ENCODE measurements around the gene GABRP. TPM values are rescaled to one million over a fixed set of nuclear protein-coding genes. Genes with fewer than 3 reads are reported as not detected.

Gene GABRP, protein sequence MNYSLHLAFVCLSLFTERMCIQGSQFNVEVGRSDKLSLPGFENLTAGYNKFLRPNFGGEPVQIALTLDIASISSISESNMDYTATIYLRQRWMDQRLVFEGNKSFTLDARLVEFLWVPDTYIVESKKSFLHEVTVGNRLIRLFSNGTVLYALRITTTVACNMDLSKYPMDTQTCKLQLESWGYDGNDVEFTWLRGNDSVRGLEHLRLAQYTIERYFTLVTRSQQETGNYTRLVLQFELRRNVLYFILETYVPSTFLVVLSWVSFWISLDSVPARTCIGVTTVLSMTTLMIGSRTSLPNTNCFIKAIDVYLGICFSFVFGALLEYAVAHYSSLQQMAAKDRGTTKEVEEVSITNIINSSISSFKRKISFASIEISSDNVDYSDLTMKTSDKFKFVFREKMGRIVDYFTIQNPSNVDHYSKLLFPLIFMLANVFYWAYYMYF
- total RNA-seq, result 1,966 and 2,414 TPM in 2 replicates

DNA sequence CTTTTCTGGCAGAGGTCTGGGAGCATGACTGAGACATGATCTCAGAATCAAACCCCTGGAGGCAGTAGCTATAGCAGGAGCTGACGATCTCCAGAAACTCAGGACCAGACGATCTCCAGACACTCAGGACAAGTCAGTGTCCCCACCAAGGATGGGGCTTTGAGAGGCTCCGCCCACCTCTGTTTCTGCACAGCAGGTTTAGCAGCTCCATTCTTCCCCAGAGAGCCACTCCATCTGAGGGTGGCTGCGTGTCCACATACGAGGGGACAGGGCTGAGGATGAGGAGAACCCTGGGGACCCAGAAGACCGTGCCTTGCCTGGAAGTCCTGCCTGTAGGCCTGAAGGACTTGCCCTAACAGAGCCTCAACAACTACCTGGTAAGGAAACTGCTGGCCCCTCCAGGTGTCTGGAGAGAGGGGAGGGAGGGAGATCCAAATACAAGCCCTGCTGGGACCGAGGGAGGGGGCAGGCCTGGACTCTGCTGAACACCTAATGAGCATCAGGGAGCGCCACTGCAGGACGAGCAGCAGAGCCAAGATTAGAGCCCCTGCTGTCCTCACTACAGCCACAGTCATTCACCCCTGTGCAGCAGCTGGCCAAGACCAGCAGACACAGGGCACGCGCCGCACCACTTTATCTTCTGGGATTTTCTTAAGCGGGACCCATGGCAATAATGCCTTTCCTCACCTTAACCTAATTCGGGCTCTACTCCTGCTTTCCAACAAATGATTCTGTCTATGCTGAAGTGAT is at the start of gene GABRP:
Gene GABRP, plus strand, starts transcription at position 228 of the 750 bp plus-strand sequence. CDS start 4,891 bp downstream, outside the sequence.

DNA sequence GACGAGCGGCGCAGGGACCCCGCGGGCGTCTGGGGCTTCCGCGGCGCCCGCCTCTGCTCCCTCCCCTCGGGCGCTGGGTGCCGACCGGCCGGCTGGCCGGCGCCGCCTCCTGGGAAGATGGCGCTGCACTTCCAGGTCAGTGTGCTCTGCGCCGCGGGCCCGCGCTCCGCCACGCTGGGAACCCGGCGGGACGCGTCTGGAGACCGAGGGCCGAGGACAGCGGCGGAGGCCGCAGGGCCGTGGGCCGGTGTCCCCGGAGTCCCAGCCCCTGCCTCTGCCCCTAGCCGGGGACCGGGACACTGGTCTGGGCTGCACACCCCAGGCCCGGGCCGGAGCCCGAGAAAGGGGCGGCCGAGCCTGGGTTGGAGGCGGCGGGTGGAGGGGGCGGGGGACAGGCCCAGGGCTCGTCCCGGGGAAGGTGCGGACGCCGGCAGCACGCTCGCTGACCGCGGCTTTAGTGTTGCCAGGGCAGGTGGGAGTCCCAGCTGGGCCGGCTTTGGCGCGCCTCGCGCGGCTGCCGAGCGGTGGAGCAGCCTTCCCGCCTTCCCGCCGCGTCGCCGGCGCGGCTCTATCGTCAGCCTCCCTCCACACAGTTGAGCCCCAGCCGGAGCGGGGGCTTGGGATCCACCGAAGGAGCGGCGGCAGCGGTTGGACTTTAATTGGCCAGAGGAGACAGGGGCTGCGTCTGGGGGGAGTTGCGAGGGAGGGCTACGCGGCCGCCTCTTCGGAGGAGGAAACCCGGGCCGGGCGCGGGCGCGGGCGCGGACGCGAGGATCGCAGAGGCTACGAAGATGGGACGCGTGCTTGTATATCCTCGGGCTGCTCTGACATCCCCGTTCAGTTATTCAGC is 78.6 kb downstream of the GABRP start, which contains the start of gene RANBP17:
Gene RANBP17, plus strand, starts transcription at position 102 of the 850 bp plus-strand sequence.

Other genes starting within 250 kb of the GABRP start
- 115 and 244 TPM in 2 replicates for gene RANBP17, start 78.3 kb downstream of the GABRP start, total RNA-seq